GM19193 (cell line): Measurements from ENCODE around the gene PIGW.

Experiments
- POLR2A ChIP-seq: IDR thresholded peaks from 4 replicates; pipeline ENCODE4 v1.6.1; 2011; ENCODE audit not compliant: insufficient read depth, insufficient read length; ENCODE audit errors: extremely low read depth

Gene PIGW, protein sequence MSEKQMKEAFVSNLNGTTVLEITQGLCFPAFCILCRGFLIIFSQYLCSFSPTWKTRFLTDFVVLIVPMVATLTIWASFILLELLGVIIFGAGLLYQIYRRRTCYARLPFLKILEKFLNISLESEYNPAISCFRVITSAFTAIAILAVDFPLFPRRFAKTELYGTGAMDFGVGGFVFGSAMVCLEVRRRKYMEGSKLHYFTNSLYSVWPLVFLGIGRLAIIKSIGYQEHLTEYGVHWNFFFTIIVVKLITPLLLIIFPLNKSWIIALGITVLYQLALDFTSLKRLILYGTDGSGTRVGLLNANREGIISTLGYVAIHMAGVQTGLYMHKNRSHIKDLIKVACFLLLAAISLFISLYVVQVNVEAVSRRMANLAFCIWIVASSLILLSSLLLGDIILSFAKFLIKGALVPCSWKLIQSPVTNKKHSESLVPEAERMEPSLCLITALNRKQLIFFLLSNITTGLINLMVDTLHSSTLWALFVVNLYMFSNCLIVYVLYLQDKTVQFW

DNA sequence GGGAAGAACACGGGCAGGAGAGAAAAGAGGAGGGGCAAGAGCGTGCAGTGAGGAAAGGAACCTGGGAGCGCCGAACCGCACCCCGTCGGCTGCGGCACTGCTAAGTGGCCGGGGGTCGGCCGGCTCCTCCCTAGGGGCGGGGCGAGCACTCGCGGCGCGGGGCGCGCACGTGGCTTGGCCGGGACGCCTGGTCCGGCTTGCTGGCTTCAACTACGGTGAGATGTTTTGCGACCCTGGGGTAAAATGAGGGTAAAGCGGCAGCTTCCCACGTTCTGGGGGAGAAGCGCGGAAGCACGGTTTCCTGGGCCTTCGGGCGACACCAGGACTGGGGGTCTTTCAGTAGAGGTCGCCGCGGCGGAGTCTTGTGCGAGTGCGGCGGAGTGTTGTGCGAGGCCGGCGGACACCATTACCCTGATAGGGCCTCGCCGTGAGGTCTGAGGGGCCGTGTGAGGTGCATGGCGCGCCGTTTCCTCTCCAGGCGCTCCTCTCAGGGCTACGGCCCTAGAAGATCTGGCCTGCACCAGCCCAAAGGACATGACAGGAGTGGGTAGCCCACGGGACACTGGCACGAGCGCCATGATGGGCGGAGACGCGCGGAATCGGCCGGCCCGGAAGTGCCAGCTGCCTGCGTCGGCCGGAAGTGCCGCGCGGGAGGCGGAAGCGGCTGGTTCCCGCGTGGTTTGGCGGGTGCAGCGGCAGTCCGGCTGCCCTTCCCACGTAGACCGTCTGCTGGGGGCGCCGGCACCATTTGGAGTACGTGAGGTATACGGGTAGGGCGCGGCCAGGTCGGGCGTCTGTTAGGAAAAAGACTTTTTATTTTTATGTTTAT is at the start of gene PIGW, which contains the start of gene MYO19:
PIGW (plus strand) TSS at position 148 of the 829 bp plus-strand sequence. CDS start 2,115 bp downstream, outside the sequence.
MYO19 (minus strand) TSS at position 29 of the 829 bp plus-strand sequence. CDS start 2,330 bp downstream, outside the sequence.
- TF ChIP-seq POLR2A, result peak; percentile 95

DNA sequence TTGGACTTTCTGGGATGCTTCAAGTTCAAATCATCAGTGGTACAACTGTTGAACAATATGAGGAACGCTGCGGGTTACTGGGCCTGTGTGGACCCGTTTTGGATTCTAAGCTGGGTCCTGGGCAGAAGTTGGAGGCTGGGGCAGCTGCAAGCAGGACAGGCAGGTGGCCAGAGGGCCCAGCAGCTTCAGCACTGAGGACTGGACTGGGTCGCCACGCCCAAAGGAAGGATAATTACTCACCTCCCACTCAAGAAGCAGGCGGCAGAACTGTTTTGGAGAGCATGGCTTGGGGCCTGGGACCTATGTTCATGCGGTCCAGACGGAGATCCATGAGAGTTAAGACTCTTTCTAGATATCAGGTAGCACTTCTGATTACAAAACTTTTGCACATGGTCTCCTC is 49.8 kb upstream of the PIGW start:
- TF ChIP-seq POLR2A, result no peak

DNA sequence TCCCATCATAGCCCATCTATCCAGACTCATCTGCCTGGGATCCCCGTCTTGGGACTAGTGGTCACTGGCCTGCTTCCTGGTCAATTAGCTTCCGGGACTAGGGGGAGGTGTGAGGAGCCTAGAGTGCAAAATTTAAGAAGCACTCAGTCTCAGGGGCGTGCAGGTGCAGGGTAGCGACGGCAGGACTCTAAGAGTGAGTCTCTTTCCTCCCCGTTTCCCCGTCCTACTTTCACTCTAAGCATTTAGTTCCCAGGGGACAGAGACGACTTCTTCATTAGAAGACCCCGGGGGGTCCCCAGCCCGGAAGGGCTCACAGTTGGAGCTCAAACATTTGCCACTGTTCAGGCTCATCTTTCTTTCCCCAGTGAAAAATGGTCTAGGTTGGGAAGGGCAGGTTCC is 49.0 kb upstream of the PIGW start:
- no peak for TF ChIP-seq POLR2A

DNA sequence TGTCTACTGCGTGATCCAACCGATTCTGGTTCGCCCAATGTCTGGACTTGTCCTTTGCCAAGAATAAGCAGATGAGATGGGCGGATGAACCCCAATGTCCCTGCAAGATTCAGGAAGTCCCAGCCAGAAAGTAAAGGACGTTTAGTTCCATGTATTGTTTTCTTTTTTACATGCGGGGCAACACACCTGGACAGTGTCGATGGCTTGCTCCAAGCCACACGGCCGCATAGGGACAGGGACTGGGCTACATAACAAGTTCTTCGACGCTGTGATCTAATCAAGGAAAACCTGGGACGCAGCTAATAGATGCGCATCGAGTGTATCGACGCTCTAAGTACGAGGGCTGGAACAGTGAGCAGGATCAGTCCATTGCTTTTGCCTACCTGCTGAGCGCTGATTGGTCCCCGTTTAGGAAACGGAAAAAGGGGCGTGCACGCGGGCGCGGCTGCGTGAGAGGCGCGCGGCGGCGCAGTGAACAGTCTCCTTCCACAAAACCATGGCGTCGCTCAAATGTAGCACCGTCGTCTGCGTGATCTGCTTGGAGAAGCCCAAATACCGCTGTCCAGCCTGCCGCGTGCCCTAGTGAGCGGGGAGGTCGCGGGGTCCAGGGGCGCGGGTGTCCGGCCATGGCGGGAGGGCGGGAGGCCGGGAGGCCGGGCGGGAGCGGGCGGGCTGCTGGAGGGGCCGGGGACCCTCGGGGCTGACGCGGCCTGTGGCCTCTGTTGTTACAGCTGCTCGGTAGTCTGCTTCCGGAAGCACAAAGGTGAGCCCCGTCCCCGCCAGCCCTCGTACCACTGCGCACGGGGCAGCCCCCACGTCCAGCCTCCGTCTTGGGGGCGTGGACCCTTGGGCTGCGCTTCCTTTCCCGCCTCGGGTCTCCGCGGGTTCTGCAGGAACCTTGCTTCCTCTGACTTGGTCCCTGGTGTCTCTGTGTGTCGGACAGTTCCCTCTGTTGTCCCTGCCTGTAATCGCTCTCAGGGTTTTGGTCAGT is 48.3 kb upstream of the PIGW start, which contains the start of gene ZNHIT3:
ZNHIT3 (plus strand) TSS at position 478 of the 991 bp plus-strand sequence; CDS start at position 497, 19 bp downstream.
- peak; percentile 80 for TF ChIP-seq POLR2A

DNA sequence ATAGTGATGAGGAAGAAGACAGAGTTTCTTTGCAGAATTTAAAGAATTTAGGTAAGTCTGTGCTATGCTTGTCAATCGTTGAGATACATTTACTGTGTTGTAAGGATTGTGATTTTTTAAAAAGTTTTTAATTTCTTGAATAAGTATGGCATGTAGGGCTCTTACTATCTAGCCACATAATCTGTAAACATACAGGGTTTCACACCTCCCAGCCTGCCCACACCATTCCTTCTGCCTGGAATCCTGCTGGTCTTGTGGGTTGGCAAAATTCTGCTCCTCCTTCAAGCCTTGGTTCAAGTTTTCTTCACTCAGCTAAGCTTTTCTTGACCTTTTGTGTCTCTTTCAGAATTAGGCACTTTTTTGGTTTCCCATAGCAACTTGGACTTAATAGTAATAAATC is 40.8 kb upstream of the PIGW start:
- TF ChIP-seq POLR2A, result no peak

DNA sequence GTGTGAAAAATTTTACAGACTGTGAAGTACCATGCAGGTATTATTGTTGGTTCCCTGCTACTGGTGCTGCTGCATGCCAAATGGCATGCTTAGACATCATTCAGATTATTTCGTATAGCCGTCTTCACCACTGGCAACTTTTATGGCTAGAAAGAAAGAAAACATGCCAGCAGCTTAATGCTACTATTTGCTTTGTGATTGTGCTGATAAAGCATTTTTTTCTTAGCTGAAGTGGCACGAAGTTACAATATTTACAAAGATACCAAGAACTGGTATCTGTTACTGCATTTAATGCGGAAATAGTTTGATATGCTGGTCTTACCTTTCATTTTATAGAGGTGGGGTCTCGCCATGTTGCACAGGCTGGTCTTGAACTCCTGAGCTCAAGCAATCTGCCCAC is 40.1 kb upstream of the PIGW start:
- no peak for TF ChIP-seq POLR2A

GRCh38 chr17:36495076-36495578 is 39.7 kb upstream of the PIGW start:
- TF ChIP-seq POLR2A, result no peak

GRCh38 chr17:36496018-36496789 is 38.6 kb upstream of the PIGW start:
- no peak for TF ChIP-seq POLR2A

GRCh38 chr17:36498155-36498554 is 36.6 kb upstream of the PIGW start:
- TF ChIP-seq POLR2A, result no peak

- TF ChIP-seq POLR2A, result no peak
These were observed 36.1 kb upstream of the PIGW start for GRCh38 chr17:36498560-36499300.

DNA sequence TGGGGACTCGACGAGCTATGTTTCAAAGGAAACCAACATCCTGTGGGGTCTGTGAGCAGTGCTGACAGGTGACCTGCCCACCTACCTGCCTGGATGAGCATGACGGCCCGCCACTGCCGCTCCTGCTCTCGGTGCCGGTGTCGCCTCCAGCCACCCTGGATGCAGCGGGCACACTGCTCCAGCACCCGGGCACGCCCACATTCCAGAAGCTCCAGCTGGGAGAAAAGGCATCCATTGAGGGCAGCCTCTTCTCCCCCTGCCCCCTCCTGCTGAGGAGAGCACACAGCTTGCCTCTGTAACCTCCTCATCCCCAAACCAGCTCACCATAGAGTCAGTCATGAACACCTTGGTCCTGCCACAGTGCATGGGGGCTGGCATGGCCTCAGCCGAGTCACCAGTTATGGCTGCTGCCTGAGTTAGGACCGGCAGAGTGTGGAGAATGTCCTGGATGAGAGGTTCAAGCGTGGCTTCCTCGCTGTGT is 34.0 kb upstream of the PIGW start:
- TF ChIP-seq POLR2A, result no peak

DNA sequence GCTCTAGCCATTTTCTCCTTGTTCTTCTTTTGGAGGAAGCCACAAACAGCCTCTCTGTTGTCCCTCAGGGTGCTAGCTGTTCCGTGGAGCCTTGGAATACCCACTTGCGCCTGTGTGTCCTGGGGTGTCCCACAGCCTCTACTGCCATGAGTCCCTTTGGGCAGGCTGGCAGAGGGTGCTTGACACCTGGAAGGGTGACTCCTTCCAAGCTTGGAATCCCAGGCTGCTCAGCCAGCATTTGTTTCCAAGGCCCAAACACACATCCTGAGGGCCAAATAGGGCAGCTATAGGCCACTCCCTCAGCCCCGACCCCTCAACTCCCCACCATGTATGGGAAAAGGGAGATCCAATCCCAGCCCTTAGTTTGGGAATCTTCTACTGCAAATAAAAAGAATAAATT is 33.4 kb upstream of the PIGW start:
- TF ChIP-seq POLR2A, result no peak
